RWPE1 (cell line): Measurements from ENCODE around the gene DDX27.

Source experiments
- CTCF ChIA-PET: fragments of 350-600 bp; sonication (Branson Sonifier 250); formaldehyde crosslinking; extraction: SDS; loops from one replicate; lab custom pipeline; 2021; lab: Yijun Ruan, JAX
- POLR2A ChIA-PET: fragments of 400-600 bp; formaldehyde crosslinking; extraction: SDS; loops from one replicate; lab custom pipeline; 2020; ENCODE audit warnings: antibody characterized with exemption; ENCODE audit not compliant: low non-redundant PET; lab: Yijun Ruan, JAX
- DNase-seq: peaks from one replicate; pipeline ENCODE4 v3.0.0; 2012; ENCODE audit warnings: low spot score
- H3K27ac ChIP-seq: fragments of 450-650 bp; 2 replicates; pipeline ENCODE4 v1.5.1; 2017
- CTCF ChIP-seq: fragments of 450-650 bp; conservative IDR thresholded peaks from 2 replicates; pipeline ENCODE4 v1.5.1; 2017; ENCODE audit warnings: low read depth, mild to moderate bottlenecking

Gene DDX27

GRCh38 chr20:49203746-49204145 lies 15.5 kb upstream of the DDX27 start:
- no peak overlapping the region for H3K27ac ChIP-seq
- TF ChIP-seq CTCF: no peak
- no peak for DNase-seq
- CTCF ChIA-PET: interaction anchor here (0.7 kb wide), 1 partner anchor 717 kb away, joined by 3 read pairs; no protein-coding TSS in a partner anchor
- POLR2A ChIA-PET: interaction anchor here (0.6 kb wide), 1 partner anchor 21 kb away, joined by 3 read pairs; no protein-coding TSS in a partner anchor

DNA sequence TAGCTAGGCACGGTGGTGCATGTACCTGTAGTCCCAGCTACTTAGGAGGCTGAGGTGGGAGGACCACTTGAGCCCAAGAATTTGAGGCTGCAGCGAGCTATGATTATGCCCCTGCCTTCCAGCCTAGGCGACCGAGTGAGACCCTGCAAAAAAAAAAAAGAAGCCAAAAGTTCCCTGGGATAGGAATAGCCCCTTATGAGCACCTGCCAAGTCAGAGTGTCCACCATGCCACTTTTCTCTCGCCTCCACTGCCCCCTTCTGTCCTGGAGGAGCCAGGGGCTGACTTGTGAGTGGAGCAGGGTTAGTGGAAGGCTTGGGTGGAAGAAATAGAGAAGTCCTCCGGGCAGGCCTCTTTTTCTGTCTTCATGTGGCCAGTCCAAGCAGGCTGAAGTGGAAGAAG lies 12.1 kb upstream of the DDX27 start:
- no peak for DNase-seq
- 0 out of 2 replicates have a peak, but pooled peaks have one; percentile 13 for TF ChIP-seq CTCF
- POLR2A ChIA-PET: interaction anchor here (0.6 kb wide), 1 partner anchor 20 kb away, joined by 3 read pairs; no protein-coding TSS in a partner anchor
- CTCF ChIA-PET: interaction anchor here (1.5 to 3.1 kb wide), 2 partner anchors 10 to 74 kb away, joined by 5 to 19 read pairs; no protein-coding TSS in a partner anchor
- H3K27ac ChIP-seq: no peak overlapping the region

DNA sequence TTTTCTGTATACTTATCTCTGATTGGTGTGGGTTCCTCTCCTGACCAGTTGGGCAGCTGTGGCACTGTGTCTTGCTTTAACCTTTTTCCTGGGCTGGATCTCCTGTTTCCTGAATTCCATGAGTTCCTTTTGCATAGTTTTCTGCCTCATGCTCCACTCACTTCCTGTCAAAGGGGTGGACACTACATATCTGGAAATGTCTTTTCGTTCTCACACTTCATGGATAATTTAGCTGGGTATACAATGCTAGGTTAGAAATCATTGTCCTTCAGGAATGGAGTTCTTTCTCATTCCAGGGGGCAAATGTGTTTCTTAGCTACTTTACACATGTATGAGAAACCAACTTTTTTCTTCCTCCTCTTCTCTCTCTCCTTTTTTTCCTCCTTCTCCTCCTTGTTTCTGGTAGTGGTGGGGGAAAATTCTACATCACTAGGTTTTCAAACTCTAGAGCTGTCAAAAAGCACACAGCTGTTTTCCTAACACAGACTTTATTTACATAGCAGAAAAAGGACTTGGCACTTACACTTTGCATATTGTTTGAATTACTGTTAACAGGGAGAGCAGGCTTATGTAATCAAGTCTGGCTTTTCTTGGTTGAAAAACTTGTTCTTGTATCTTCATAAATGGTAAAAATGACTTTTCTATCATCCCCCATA lies 9.0 kb upstream of the DDX27 start:
- no peak for TF ChIP-seq CTCF
- no peak for DNase-seq
- CTCF ChIA-PET: interaction anchor here (0.6 kb wide), 1 partner anchor 20 kb away, joined by 3 read pairs; no protein-coding TSS in a partner anchor
- no peak overlapping the region for H3K27ac ChIP-seq
- POLR2A ChIA-PET: no interaction called here

GRCh38 chr20:49210757-49211110 lies 8.5 kb upstream of the DDX27 start:
- ChIA-PET POLR2A (no interaction called here), CTCF (no interaction called here)
- TF ChIP-seq CTCF: no peak
- H3K27ac ChIP-seq: no peak overlapping the region
- DNase-seq: no peak

GRCh38 chr20:49214571-49214970 lies 4.6 kb upstream of the DDX27 start:
- ChIA-PET CTCF (interaction anchor here (0.6 to 1.6 kb wide), 3 partner anchors 27 to 381 kb away, joined by 3 to 10 read pairs (median 4); no protein-coding TSS in a partner anchor), POLR2A (no interaction called here)
- no peak for TF ChIP-seq CTCF
- DNase-seq: no peak
- H3K27ac ChIP-seq: no peak overlapping the region

DNA sequence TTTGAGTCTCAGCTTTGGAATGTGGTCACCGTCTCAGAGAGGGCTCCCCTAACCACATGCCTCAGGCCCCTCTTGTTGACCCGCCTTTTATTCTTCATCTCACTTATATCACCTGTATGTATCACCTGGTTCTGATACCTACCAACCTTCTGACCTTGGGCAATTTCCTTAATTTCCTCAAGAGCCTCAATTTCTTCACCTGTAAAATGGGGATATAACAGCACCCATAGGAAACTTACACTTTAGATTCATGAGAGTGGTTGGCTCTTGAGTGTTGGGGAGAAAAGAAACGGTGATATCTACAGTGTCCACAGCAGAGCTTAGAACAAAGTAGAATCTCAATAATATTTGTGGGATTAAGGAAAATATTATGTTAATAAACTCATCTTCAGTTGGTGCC lies 4.0 kb upstream of the DDX27 start:
- no peak for TF ChIP-seq CTCF
- DNase-seq: no peak
- POLR2A ChIA-PET: no interaction called here
- CTCF ChIA-PET: interaction anchor here (1.6 kb wide), 1 partner anchor 82 kb away, joined by 10 read pairs; no protein-coding TSS in a partner anchor
- H3K27ac ChIP-seq: no peak overlapping the region
